COR-L47 (cell line): ENCODE data around the gene CUL3.

Source experiments
- DNase-seq: peaks from one replicate; lab custom pipeline; 2025; lab: John Stamatoyannopoulos, UW

The CUL3 gene

GRCh38 chr2:224580248-224580647, 4.9 kb downstream of the CUL3 start:
- DNase-seq, result no peak

DNA sequence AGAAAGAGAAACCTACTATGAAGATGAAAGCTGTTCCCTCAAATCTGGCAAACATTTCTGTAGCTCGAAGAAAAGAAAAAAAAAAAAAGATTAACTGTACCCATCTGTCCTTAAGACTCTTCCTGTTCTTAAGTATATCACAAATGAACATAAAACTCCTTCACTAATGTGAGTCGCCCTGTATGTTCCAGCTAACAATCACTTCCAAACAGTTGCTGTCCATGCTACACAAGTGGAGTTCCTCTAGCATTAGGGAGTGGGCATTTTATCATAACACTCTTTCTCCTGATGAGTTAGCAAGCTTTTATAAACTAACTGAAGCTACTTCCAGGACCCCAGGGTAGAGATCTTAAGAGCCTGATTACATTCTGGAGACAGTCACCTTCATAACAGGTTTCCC, 5.8 kb downstream of the CUL3 start:
- DNase-seq, result no peak

GRCh38 chr2:224577541-224577940, 7.6 kb downstream of the CUL3 start:
- DNase-seq, result no peak

- no peak for DNase-seq
Measured at GRCh38 chr2:224576088-224576715, 9.0 kb downstream of the CUL3 start.

DNA sequence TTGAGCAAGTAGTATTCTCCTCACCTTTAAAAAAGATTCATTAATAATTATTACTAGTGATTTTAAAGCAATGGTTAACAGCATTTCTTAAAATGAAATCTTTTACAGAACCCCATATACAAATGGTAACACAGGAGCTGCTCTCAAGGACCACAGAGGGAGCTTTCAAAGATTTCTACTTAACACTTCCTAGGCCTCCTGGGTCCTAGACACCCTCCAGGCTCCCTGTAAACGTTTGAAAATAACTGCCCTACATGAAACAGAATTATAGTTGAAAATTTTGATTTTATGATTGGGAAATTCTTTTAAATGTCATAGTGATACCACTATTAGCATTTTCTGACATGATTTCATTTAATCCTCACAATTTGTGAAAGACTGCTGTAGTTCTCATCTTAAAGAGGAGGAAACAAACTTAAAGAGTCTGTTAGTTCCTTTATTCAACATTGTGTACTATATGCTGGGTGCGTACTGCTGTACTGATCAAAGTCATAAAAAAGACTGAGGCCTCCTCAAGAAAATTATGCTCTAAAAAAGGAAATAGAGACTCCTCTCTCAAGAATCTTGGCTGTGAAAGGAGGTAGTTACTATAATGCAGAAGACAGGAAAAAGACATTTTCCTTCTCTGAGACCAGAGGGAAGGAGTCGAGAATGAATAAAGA, 10.6 kb downstream of the CUL3 start:
- DNase-seq, result no peak

- no peak for DNase-seq
Measured at GRCh38 chr2:224573724-224574123, 11.4 kb downstream of the CUL3 start.

- DNase-seq, result no peak
Measured at GRCh38 chr2:224572338-224572737, 12.8 kb downstream of the CUL3 start.

- DNase-seq, result no peak
Measured at GRCh38 chr2:224570328-224570993, 14.7 kb downstream of the CUL3 start.

GRCh38 chr2:224569654-224570053, 15.5 kb downstream of the CUL3 start:
- DNase-seq, result no peak

- DNase-seq, result no peak
Measured at GRCh38 chr2:224565452-224566035, 19.6 kb downstream of the CUL3 start.

GRCh38 chr2:224563537-224563936, 21.6 kb downstream of the CUL3 start:
- no peak for DNase-seq

DNA sequence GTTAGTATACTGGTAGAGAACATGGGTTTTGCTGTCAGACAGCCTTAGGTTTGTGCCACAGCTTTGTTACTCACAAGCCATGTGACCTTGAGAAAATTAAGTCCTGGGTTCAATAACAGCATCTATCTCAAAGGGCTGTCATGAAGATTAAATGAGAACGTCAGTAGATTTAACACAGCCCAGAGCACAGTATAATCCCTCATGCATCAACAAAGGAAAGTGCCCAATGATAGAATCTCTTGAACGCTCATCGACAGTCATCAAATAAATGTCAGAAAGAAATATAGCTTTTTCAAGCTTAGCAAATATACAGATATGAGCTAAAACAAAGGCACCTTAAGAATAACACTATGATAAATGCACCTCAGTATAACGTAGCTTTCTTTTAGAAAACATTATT, 22.3 kb downstream of the CUL3 start:
- no peak for DNase-seq

DNA sequence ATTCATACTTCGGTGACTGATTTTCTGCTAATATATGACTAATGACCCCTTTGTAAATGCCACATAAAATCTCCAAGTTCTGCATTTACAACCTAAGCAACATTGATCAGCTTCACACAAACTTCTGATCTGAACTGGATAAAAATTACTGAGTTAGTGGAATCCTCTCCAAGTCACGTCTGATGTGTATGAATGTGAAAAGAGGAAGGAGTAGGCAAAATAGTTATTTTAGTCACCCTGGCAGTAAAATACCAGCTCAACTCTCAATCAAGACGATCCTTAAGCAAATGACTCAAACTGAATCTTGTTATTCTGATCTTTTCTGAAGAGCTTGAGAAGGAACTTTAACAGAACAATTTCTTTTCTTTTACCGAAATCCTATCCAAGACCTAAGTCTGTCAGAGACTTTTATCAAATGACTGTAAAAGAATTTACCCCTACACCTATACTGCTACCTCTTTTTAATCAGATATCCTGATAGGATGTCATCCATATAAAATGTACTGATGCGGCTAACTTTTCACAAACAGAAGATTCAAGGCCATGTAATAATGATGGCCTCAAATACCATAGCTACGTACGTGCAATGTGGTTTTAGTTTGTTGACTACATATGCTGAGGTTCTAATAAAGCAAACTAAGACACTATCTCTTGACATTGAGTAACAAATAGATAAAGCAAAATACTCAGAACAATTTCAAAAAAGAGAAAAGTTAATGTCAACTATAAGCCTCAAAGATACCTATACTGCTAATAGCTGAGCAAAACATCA, 23.7 kb downstream of the CUL3 start:
- DNase-seq, result no peak

GRCh38 chr2:224560549-224560948, 24.6 kb downstream of the CUL3 start:
- no peak for DNase-seq

DNA sequence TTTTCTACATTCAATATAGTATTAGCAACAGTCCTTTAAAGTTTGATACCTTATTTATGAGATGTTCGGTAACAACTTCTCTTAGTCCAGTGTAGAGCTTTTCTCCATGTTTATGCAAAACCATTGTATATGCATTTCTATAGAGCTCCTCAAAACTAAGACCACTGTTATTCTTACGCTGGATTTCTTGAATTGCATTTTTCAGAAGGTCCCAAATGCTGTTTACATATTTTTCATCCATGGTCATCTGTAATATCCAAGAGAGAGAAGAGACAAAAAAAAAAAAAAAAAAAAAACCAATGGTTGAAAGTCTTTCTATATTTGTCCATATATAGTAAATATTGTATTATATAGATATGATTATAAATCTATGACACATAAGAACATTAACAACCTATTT, 27.6 kb downstream of the CUL3 start:
- DNase-seq, result no peak

GRCh38 chr2:224556381-224556780, 28.8 kb downstream of the CUL3 start:
- DNase-seq, result no peak

GRCh38 chr2:224555823-224556366, 29.3 kb downstream of the CUL3 start:
- DNase-seq, result no peak

DNA sequence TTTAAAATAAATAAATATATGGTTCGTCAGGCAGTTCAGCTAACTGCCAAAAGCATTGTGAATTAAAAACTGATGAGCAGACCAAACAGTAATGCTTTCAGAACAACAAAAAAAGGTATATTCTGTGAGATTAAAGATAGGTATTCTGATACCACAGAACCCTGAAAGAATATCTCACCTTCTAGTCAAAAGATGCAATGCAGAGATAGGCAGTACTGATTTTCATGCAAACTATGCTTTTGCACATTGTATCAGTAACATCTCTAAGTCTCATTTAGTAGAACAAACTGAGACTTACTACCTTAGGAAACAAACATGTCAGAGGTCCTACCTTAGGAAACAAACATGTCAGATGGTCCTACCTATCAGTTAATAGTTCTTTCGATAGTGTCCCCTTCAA, 32.4 kb downstream of the CUL3 start:
- no peak for DNase-seq

DNA sequence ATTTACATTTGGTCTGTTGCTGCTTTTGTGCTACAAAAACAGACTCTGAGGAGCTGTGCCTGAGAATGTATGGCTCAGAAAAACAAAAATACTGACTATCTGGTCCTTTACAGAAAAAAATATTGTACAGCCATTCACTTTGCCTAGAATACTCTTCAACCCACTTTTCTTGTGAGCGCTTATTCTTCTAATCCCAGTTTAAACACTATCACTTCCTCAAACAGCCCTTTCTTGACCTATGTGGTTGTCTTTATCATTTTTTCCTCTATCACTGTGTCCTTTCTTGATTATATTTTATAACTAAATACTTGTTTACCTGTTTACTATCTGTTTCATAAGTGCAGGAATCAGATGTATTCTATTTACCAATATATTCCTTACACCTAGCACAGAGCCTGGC, 33.5 kb downstream of the CUL3 start:
- DNase-seq, result no peak

DNA sequence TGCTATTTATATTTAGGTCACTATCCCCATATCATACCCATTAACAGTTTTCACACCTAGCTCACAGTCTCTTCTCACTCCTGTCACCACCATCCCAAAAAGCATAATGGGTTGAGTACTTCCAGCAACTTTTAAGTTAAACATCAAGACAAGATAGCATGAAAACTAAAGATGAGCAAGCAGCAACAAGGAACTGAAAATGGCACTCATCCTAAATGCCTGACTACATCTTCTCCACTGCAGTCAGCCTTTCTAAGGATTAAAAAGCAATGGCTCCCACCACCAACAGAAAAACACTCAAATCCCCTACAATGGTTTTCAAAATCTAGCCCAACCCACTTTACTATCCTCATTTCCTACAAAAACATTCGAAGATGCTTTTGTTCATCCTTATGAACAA, 38.2 kb downstream of the CUL3 start:
- no peak for DNase-seq

DNA sequence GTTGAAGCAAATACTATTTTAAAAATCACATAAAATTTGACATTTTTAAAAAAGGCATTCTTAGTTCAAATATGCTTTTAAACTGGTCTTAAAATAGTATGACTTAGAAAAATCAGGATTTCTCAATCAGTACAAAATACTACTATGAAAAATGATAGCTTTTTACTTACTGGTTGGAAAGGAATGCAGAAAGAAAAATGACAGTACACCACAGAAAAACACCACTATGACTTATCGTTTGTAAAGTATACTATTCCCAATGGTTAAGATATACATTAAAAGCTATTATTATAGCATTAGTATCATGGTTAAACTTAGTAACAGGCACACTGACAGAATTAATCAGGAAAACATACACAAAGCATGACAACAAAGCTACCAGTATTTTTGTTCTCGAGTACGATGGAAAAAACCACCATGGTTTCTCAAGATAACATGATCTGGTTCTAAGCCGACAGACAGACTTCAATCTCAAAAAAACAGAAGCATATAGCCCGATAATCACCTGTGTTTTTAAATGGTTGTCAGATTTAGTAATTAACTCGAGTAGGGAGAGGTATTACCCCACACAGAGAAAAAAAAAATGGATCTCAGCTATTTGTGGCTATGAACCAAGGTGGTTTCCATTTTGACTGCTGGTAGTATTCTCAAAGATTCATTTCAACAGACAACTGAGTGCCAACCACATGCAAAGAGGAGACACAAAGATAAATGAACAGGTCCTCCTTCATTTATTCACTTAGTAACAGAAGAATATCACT, 39.1 kb downstream of the CUL3 start:
- DNase-seq, result no peak
